ENCODE data around the gene XYLT1. TPM values are rescaled to one million over a fixed set of nuclear protein-coding genes. Genes with fewer than 3 reads are reported as not detected.

Gene XYLT1
- total RNA-seq, 2 donors from 2014 or later: 6.0 to 15.2 TPM

GRCh38 chr16:17366299-17366961 is 104.3 kb downstream of the XYLT1 start:
- WGBS, 2 donors: 83 to 85% methylated on average over 8 of the region's 8 CpGs
- ATAC-seq (no peak), DNase-seq (no peak)
- no peak for TF ChIP-seq POLR2A (IDR thresholded peaks at IDR 0.05)
- H3K4me3 ChIP-seq: no peak overlapping the region
- H3K36me3 ChIP-seq (replicated peaks in 1 of 2; ENCODE audit: insufficient read depth in 1 of 2, low read depth in 2 of 2): no peaks in the 10 kb centered on the region
- peak overlapping the region in 1 of 4 donors; percentile 3 for H3K27ac ChIP-seq
- intact Hi-C loops (cut with DNase I): no loop called here
- H3K9me3 ChIP-seq: no peaks in the 10 kb centered on the region
- no peaks in the 10 kb centered on the region for H3K27me3 ChIP-seq
- peaks cover 42% of the 10 kb centered on the region for H3K4me1 ChIP-seq

- WGBS, 2 donors: 65% methylated on average over 3 of the region's 3 CpGs
- TF ChIP-seq CTCF (IDR thresholded peaks at IDR 0.05) (no peak), POLR2A (IDR thresholded peaks at IDR 0.05) (no peak)
- intact Hi-C loops (cut with DNase I): no loop called here
- Histone ChIP-seq H3K4me3 (no peak overlapping the region), H3K27ac (peak overlapping the region in 3 of 4 donors; percentile 29 to 67 (median 61)), H3K27me3 (no peaks in the 10 kb centered on the region), H3K36me3 (replicated peaks in 1 of 2; ENCODE audit: insufficient read depth in 1 of 2, low read depth in 2 of 2) (no peaks in the 10 kb centered on the region), H3K9me3 (no peaks in the 10 kb centered on the region), H3K4me1 (peaks cover 40% of the 10 kb centered on the region)
- DNase-seq: no peak
- ATAC-seq: no peak
These were observed 105.0 kb downstream of the XYLT1 start for GRCh38 chr16:17365591-17366298.

- no peak overlapping the region for H3K4me3 ChIP-seq
- DNase-seq: no peak
- H3K27ac ChIP-seq: peak overlapping the region in 3 of 4 donors; percentile 29 to 67 (median 61)
- intact Hi-C loops (cut with DNase I): no loop called here
- no peaks in the 10 kb centered on the region for H3K36me3 ChIP-seq (replicated peaks in 1 of 2; ENCODE audit: insufficient read depth in 1 of 2, low read depth in 2 of 2)
- TF ChIP-seq POLR2A (IDR thresholded peaks at IDR 0.05): no peak
- TF ChIP-seq CTCF (IDR thresholded peaks at IDR 0.05): no peak
- peak; percentile 66 for ATAC-seq
- H3K9me3 ChIP-seq: no peaks in the 10 kb centered on the region
- peaks cover 35% of the 10 kb centered on the region for H3K4me1 ChIP-seq
- 48 to 66% methylated on average over 4 of the region's 4 CpGs for WGBS, 2 donors
- no peaks in the 10 kb centered on the region for H3K27me3 ChIP-seq
These were observed 105.6 kb downstream of the XYLT1 start for GRCh38 chr16:17365211-17365541.

GRCh38 chr16:17364319-17365210 is 106.2 kb downstream of the XYLT1 start:
- no peaks in the 10 kb centered on the region for H3K27me3 ChIP-seq
- H3K4me3 ChIP-seq: no peak overlapping the region
- peaks cover 29% of the 10 kb centered on the region for H3K4me1 ChIP-seq
- H3K36me3 ChIP-seq (replicated peaks in 1 of 2; ENCODE audit: insufficient read depth in 1 of 2, low read depth in 2 of 2): no peaks in the 10 kb centered on the region
- H3K9me3 ChIP-seq: no peaks in the 10 kb centered on the region
- intact Hi-C loops (cut with DNase I): no loop called here
- DNase-seq: peak in 2 of 4 donors; percentile 25 to 37
- peak; percentile 45 for ATAC-seq
- TF ChIP-seq CTCF (IDR thresholded peaks at IDR 0.05) (no peak), POLR2A (IDR thresholded peaks at IDR 0.05) (no peak)
- 57 to 62% methylated on average over 18 of the region's 18 CpGs for WGBS, 2 donors
- H3K27ac ChIP-seq: peak overlapping the region in 3 of 4 donors; percentile 29 to 67 (median 61)

- 65 to 80% methylated on average over 4 of the region's 4 CpGs for WGBS, 2 donors
- Histone ChIP-seq H3K4me3 (no peak overlapping the region), H3K9me3 (no peaks in the 10 kb centered on the region), H3K27me3 (no peaks in the 10 kb centered on the region), H3K36me3 (replicated peaks in 1 of 2; ENCODE audit: insufficient read depth in 1 of 2, low read depth in 2 of 2) (no peaks in the 10 kb centered on the region), H3K4me1 (peaks cover 27% of the 10 kb centered on the region), H3K27ac (peak overlapping the region in 3 of 4 donors; percentile 29 to 67 (median 61))
- intact Hi-C loops (cut with DNase I): no loop called here
- TF ChIP-seq CTCF (IDR thresholded peaks at IDR 0.05): no peak
- DNase-seq: no peak
- no peak for ATAC-seq
These were observed 107.8 kb downstream of the XYLT1 start for GRCh38 chr16:17362946-17363345.
